Fibroblast of lung (primary cell): Measurements from ENCODE around the gene GABBR2.

ENCODE experiments used
- EZH2 ChIP-seq: IDR thresholded peaks from 2 replicates; pipeline ENCODE4 v1.5.1; 2012; ENCODE audit warnings: low read length, control low read depth, mild to moderate bottlenecking; ENCODE audit errors: missing control alignments
- TF ChIP-seq, protein P1 (sequence below), 2 donors: IDR thresholded peaks in 1 of 2; conservative IDR thresholded peaks in 1 of 2; 1 replicate in 1 of 2; 2 replicates in 1 of 2; pipeline ENCODE4 v1.5.1; 2011 to 2012; ENCODE audit warnings: low read length in 2 of 2, control low read depth in 1 of 2, inconsistent platforms in 1 of 2, low read depth in 1 of 2, mild to moderate bottlenecking in 1 of 2

DNA sequence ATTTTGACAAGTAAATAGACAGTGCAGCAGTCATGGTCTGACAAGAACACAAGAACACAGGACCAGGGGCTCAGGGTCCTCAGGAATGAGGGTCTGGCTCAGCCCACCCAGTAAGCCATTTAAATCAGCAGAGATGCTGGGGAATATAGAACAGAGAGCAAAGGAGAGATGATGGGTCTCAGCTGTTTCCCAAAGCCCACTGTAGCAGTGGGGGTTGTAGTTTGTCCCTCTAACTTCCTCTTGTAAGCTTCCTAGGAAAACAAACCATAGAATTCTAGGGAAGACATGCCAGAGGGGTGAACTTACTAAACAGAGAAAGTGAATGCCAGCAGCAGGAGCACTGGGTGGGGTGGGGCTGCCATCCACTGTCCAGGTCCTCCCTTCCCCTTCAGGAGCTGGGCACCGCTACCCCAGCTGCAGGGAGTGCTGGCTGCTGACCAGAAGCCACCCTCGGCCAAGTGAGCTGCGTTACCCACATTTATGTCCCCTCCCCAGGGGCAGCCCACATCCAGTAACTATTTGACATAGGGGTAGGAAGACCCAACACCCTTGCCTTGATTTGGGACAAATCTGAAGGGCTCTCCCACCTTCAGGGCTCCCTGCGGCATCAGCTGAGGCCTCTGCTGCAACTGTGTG, 41.6 kb downstream of the GABBR2 start:
- TF ChIP-seq, protein P1, sequence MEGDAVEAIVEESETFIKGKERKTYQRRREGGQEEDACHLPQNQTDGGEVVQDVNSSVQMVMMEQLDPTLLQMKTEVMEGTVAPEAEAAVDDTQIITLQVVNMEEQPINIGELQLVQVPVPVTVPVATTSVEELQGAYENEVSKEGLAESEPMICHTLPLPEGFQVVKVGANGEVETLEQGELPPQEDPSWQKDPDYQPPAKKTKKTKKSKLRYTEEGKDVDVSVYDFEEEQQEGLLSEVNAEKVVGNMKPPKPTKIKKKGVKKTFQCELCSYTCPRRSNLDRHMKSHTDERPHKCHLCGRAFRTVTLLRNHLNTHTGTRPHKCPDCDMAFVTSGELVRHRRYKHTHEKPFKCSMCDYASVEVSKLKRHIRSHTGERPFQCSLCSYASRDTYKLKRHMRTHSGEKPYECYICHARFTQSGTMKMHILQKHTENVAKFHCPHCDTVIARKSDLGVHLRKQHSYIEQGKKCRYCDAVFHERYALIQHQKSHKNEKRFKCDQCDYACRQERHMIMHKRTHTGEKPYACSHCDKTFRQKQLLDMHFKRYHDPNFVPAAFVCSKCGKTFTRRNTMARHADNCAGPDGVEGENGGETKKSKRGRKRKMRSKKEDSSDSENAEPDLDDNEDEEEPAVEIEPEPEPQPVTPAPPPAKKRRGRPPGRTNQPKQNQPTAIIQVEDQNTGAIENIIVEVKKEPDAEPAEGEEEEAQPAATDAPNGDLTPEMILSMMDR (conservative IDR thresholded peaks at IDR 0.05 in 1 of 2, IDR thresholded peaks at IDR 0.05 in 1 of 2; ENCODE audit: low read depth in 1 of 2, low read length in 2 of 2), result no peak
- no peak for TF ChIP-seq EZH2
